SU-DHL-6 (cell line): ENCODE results near the gene CCNI.

Experiments used
- H2AFZ ChIP-seq: fragments of 200-600 bp; sonication (generic); 2 replicates; pipeline ENCODE4 v1.6.1; 2014; ENCODE audit warnings: low read depth, mild to moderate bottlenecking, moderate library complexity, mixed read lengths, antibody characterized with exemption, low read length; ENCODE audit not compliant: severe bottlenecking
- H3F3A ChIP-seq: fragments of 200-600 bp; shearing (Covaris generic); 2 replicates; pipeline ENCODE4 v1.6.0; 2016; ENCODE audit warnings: antibody characterized with exemption, mild to moderate bottlenecking; ENCODE audit not compliant: insufficient read depth
- H3K27ac ChIP-seq: fragments of 200-600 bp; sonication (generic); 2 replicates; pipeline ENCODE4 v1.5.1; 2016; ENCODE audit warnings: low read depth, mild to moderate bottlenecking, low read length, moderate library complexity, mixed read lengths
- H3K27me3 ChIP-seq: fragments of 200-600 bp; sonication (generic), shearing (Covaris generic); 2 replicates; pipeline ENCODE4 v1.6.0; 2014; ENCODE audit warnings: mild to moderate bottlenecking, low read length
- H3K36me3 ChIP-seq: fragments of 200-600 bp; sonication (generic); 2 replicates; pipeline ENCODE4 v1.6.1; 2014; ENCODE audit warnings: mild to moderate bottlenecking, low read length, mixed read lengths
- H3K4me2 ChIP-seq: fragments of 300-600, 200-600 bp; shearing (Covaris generic), sonication (generic); 2 replicates; pipeline ENCODE4 v1.6.0; 2014; ENCODE audit warnings: low read length, low read depth, mild to moderate bottlenecking; ENCODE audit not compliant: poor library complexity, severe bottlenecking
- H3K4me3 ChIP-seq: fragments of 200-600 bp; sonication (generic); 2 replicates; pipeline ENCODE4 v1.5.1; 2014; ENCODE audit warnings: antibody characterized with exemption, low read length, mild to moderate bottlenecking, mixed read lengths; ENCODE audit not compliant: insufficient read depth, poor library complexity, severe bottlenecking
- H3K79me2 ChIP-seq: fragments of 200-600 bp; sonication (generic); 2 replicates; pipeline ENCODE4 v1.6.1; 2014; ENCODE audit warnings: mild to moderate bottlenecking, low read length, moderate library complexity; ENCODE audit not compliant: insufficient read depth
- H3K9ac ChIP-seq: fragments of 200-600 bp; sonication (generic); 2 replicates; pipeline ENCODE4 v1.7.0; 2014; ENCODE audit warnings: mild to moderate bottlenecking, low read length
- H3K9me2 ChIP-seq: fragments of 200-600 bp; sonication (generic); replicated peaks from 2 replicates; pipeline ENCODE4 v1.6.1; 2014; ENCODE audit warnings: low read length; ENCODE audit not compliant: insufficient read depth
- H3K9me3 ChIP-seq: fragments of 200-600 bp; sonication (generic); 2 replicates; pipeline ENCODE4 v1.6.1; 2014; ENCODE audit warnings: low read length, mixed read lengths; ENCODE audit not compliant: insufficient read depth
- H4K20me1 ChIP-seq: fragments of 200-600 bp; sonication (generic); 2 replicates; pipeline ENCODE4 v1.6.1; 2014; ENCODE audit warnings: low read depth, mild to moderate bottlenecking, antibody characterized with exemption, low read length, moderate library complexity, mixed read lengths
- CTCF ChIP-seq: fragments of 200-600 bp; sonication (generic); IDR thresholded peaks from one replicate; pipeline ENCODE4 v1.5.1; 2017; ENCODE audit warnings: antibody characterized with exemption, mild to moderate bottlenecking, low read length, moderate library complexity; ENCODE audit not compliant: insufficient read depth, poor library complexity, severe bottlenecking
- EZH2phosphoT487 ChIP-seq: fragments of 200-600 bp; sonication (generic), shearing (Covaris generic); conservative IDR thresholded peaks from 2 replicates; pipeline ENCODE4 v1.6.1; 2018; ENCODE audit warnings: mild to moderate bottlenecking, antibody characterized with exemption, low read length, moderate library complexity, mixed read lengths

Gene CCNI

GRCh38 chr4:77025643-77026321 is 50.0 kb downstream of the CCNI start:
- Histone ChIP-seq H4K20me1 (no peaks in the 10 kb centered on the region), H3K36me3 (no peaks in the 10 kb centered on the region), H3K9me2 (no peaks in the 10 kb centered on the region), H2AFZ (no peak overlapping the region), H3K9me3 (no peaks in the 10 kb centered on the region), H3K27me3 (no peaks in the 10 kb centered on the region), H3K9ac (no peak overlapping the region), H3K4me2 (no peak overlapping the region), H3F3A (no peaks in the 10 kb centered on the region), H3K27ac (no peak overlapping the region), H3K4me3 (no peak overlapping the region), H3K79me2 (no peaks in the 10 kb centered on the region)
- TF ChIP-seq CTCF, result no peak
- no peak for TF ChIP-seq EZH2phosphoT487

- Histone ChIP-seq H3K9me2 (no peaks in the 10 kb centered on the region), H3K9me3 (no peaks in the 10 kb centered on the region), H3K36me3 (no peaks in the 10 kb centered on the region), H3K9ac (no peak overlapping the region), H3K79me2 (no peaks in the 10 kb centered on the region), H3F3A (no peaks in the 10 kb centered on the region), H3K4me3 (no peak overlapping the region), H3K4me2 (no peak overlapping the region), H3K27me3 (no peaks in the 10 kb centered on the region), H2AFZ (no peak overlapping the region), H3K27ac (no peak overlapping the region), H4K20me1 (no peaks in the 10 kb centered on the region)
- TF ChIP-seq EZH2phosphoT487, result no peak
- no peak for TF ChIP-seq CTCF
Measured at GRCh38 chr4:77023920-77024319, 51.9 kb downstream of the CCNI start.

- TF ChIP-seq CTCF (no peak), EZH2phosphoT487 (no peak)
- no peaks in the 10 kb centered on the region for H3K27me3 ChIP-seq
- H3K9me2 ChIP-seq, result no peaks in the 10 kb centered on the region
- H4K20me1 ChIP-seq, result no peaks in the 10 kb centered on the region
- no peak overlapping the region for H3K9ac ChIP-seq
- H3K79me2 ChIP-seq, result no peaks in the 10 kb centered on the region
- no peaks in the 10 kb centered on the region for H3F3A ChIP-seq
- H3K4me3 ChIP-seq, result no peak overlapping the region
- no peak overlapping the region for H2AFZ ChIP-seq
- no peaks in the 10 kb centered on the region for H3K36me3 ChIP-seq
- no peak overlapping the region for H3K27ac ChIP-seq
- H3K9me3 ChIP-seq, result no peaks in the 10 kb centered on the region
- H3K4me2 ChIP-seq, result no peak overlapping the region
Measured at GRCh38 chr4:77022560-77023179, 53.1 kb downstream of the CCNI start.
